Measurements from ENCODE around the gene POLE3. TPM values are rescaled to one million over a fixed set of nuclear protein-coding genes. Genes with fewer than 3 reads are reported as not detected.

POLE3 gene
- total and polyA plus RNA-seq, 9 of the 15 experiments (the other 6 are each of a cell fraction or from before 2014, with no cell fraction given), result 52.6 to 179 (median 110) TPM

DNA sequence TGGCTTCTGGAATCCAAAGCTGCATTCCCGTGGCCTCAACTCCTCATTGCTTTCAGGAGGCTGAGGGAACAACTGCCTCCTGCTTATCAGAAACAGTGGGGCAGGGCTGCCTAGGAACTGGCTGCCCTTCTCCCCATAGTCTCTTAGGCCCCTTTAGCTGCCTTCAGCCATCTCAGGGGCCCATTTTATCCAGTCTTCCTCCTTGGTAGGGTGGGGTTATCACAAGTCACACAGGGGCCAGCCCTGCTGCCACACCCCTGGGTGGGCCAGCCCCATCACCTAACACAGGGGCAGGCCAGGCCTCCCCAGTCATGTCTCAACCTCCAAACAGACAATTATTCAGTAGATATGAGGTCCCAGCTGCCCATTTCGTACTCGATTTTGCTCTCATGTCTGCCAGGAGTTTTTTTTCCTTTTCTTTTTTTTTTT lies 13.3 kb downstream of the POLE3 start (continued):
- TF ChIP-seq CBFA2T2 (conservative IDR thresholded peaks at IDR 0.05), result peak; percentile 57
- no peak for TF ChIP-seq HNRNPUL1 (IDR thresholded peaks at IDR 0.05; ENCODE audit: low read length)

DNA sequence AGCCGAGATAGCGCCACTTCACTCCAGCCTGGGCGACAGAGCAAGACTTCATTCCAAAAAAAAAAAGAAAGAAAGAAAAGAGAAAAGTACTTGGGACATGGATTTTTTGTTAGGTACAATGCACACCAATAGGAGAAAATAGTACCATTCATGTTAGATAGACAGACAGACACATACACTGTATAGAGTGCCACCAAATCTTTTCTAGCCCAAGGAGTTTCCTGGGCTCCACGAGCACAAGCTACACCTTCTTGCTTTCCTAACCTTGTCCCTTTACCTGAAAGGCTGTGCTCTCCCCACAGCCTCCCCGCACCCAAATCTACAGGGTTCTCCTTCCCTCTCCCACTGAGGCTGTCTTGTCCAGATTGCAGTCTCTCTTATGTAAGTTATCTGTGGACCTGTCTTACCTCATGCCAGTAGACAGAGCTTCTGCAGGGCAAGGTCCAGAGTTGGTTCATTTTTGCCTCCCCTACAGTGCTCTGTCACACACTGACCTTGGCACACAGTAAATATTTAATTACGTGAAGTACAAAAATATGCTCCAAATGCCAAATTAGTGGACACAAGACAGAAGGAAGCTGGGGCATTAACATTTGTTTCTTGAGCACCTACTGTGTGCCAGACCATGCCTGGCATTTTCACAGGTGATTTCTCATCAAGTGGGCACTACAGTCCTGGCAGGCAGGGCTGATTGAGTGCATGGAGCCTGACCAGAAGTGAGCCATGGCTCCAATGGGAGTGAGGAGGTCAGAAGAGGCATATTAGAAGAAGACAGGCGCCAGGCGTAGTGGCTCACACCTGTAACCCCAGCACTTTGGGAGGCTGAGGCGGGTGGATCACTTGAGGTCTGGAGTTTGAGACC lies 15.2 kb downstream of the POLE3 start:
- H3K4me2 ChIP-seq (ENCODE audit: insufficient read depth, low read length), result no peak overlapping the region
- H3K4me3 ChIP-seq, result no peak overlapping the region
- BruUV-seq (replicated peaks), result no TSS peak
- DNase-seq (ENCODE audit: extremely low read depth in 1 of 4, low spot score in 3 of 4) (no peak), ATAC-seq (no peak), FAIRE-seq (no peak)
- no peak overlapping the region for H3K27ac ChIP-seq (ENCODE audit: extremely low read depth, low read depth, low read length)
- no peaks in the 10 kb centered on the region for H3K79me2 ChIP-seq (ENCODE audit: control insufficient read depth, insufficient read depth, low read length)
- no peaks in the 10 kb centered on the region for H3K9me3 ChIP-seq (replicated peaks; ENCODE audit: control insufficient read depth, insufficient read depth, low read depth, low read length)
- H4K20me1 ChIP-seq (replicated peaks; ENCODE audit: control insufficient read depth, insufficient read depth, low read length), result 0 out of 2 replicates have a peak, but pooled peaks cover 3% of the 10 kb centered on the region
- 83% methylated on average over 7 of the region's 9 CpGs for WGBS (ENCODE audit: insufficient coverage, low coverage, missing lambda C conversion rate)
- H3K9me1 ChIP-seq (ENCODE audit: control insufficient read depth, insufficient read depth, low read length), result no peaks in the 10 kb centered on the region
- H2AFZ ChIP-seq (ENCODE audit: low read depth, low read length), result no peak overlapping the region
- no peaks in the 10 kb centered on the region for H3K27me3 ChIP-seq (ENCODE audit: control insufficient read depth in 2 of 2, insufficient read depth in 2 of 2, low read length in 2 of 2)
- POLR2A ChIA-PET, result interaction anchor here (0.5 kb wide), 1 partner anchor 383 kb away, joined by 3 read pairs; no protein-coding TSS in a partner anchor
- intact Hi-C loops (cut with micrococcal nuclease), result no loop called here
- CTCF ChIA-PET (ENCODE audit: low intra/inter-chr PET ratio), result no interaction called here
- peaks cover 19 to 29% of the 10 kb centered on the region in 2 experiments; a peak in 4 of 5 replicates for H3K4me1 ChIP-seq (replicated peaks in 1 of 2; ENCODE audit: control insufficient read depth in 2 of 2, insufficient read depth in 2 of 2, low read length in 2 of 2)
- in situ Hi-C loops (cut with MboI), result no loop called here
- TF ChIP-seq, protein P1, sequence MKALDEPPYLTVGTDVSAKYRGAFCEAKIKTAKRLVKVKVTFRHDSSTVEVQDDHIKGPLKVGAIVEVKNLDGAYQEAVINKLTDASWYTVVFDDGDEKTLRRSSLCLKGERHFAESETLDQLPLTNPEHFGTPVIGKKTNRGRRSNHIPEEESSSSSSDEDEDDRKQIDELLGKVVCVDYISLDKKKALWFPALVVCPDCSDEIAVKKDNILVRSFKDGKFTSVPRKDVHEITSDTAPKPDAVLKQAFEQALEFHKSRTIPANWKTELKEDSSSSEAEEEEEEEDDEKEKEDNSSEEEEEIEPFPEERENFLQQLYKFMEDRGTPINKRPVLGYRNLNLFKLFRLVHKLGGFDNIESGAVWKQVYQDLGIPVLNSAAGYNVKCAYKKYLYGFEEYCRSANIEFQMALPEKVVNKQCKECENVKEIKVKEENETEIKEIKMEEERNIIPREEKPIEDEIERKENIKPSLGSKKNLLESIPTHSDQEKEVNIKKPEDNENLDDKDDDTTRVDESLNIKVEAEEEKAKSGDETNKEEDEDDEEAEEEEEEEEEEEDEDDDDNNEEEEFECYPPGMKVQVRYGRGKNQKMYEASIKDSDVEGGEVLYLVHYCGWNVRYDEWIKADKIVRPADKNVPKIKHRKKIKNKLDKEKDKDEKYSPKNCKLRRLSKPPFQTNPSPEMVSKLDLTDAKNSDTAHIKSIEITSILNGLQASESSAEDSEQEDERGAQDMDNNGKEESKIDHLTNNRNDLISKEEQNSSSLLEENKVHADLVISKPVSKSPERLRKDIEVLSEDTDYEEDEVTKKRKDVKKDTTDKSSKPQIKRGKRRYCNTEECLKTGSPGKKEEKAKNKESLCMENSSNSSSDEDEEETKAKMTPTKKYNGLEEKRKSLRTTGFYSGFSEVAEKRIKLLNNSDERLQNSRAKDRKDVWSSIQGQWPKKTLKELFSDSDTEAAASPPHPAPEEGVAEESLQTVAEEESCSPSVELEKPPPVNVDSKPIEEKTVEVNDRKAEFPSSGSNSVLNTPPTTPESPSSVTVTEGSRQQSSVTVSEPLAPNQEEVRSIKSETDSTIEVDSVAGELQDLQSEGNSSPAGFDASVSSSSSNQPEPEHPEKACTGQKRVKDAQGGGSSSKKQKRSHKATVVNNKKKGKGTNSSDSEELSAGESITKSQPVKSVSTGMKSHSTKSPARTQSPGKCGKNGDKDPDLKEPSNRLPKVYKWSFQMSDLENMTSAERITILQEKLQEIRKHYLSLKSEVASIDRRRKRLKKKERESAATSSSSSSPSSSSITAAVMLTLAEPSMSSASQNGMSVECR (CRISPR knock-in tag; IDR thresholded peaks at IDR 0.05), result no peak
- TF ChIP-seq ZKSCAN1 (IDR thresholded peaks at IDR 0.05; ENCODE audit: low read depth, low read length), result peak; percentile 73
- H3K36me3 ChIP-seq (ENCODE audit: control insufficient read depth, insufficient read depth, low read length), result peaks cover 10% of the 10 kb centered on the region; the same call in 1 of the 3 replicates
- 0 out of 4 replicates have a peak overlapping the region, but pooled peaks of 1 of the 2 experiments have one; percentile 13 for H3K9ac ChIP-seq (ENCODE audit: insufficient read depth in 1 of 2, low read depth in 2 of 2, low read length in 2 of 2)
